K562 (cell line): ENCODE data around the gene ACTN4. TPM values are rescaled to one million over a fixed set of nuclear protein-coding genes. Genes with fewer than 3 reads are reported as not detected.
A peak's percentile ranks its signal among the peaks of the same experiment; 100 is the strongest.

ENCODE experiments used
- ATAC-seq: fragments of 200-7000 bp; cut with Tn5 transposase; 3 replicates; pipeline ENCODE4 v1.9.1; 2020; ENCODE audit warnings: moderate library complexity
- BruUV-seq: library from RNA; stranded (reverse); fragments of 400-500 nt; replicated peaks from 2 replicates; lab custom pipeline; 2021; lab: Mats Ljungman, UMichigan
- CTCF ChIA-PET: fragments of 300-600 bp; formaldehyde crosslinking; extraction: SDS; loops from one replicate; lab custom pipeline; 2021; ENCODE audit warnings: low intra/inter-chr PET ratio; lab: Yijun Ruan, JAX
- POLR2A ChIA-PET: fragments of 300-600, 350-650 bp; sonication (Branson Sonifier 250); formaldehyde crosslinking; extraction: SDS; loops from one replicate; lab custom pipeline; 2021; ENCODE audit warnings: antibody characterized with exemption, inconsistent platforms; lab: Yijun Ruan, JAX
- DNase-seq, 4 experiments: peaks; one replicate each; pipeline versions ENCODE4 v3.0.0 to v3.0.0-alpha.2; 2011 to 2018; ENCODE audit warnings: low spot score in 3 of 4, mixed read lengths in 3 of 4; ENCODE audit errors: extremely low read depth in 1 of 4
- FAIRE-seq: peaks from 2 replicates; lab custom pipeline; 2011; peaks lifted over from hg19 to GRCh38; lab: Jason Lieb, UNC
- H2AFZ ChIP-seq: 2 replicates; pipeline ENCODE4 v1.6.0; 2011; ENCODE audit warnings: low read depth, low read length, control low read depth, inconsistent platforms
- H3K27ac ChIP-seq: fragments of 200-600 bp; 3 replicates; pipeline ENCODE4 v1.8.0; 2011; ENCODE audit warnings: low read depth, mild to moderate bottlenecking, control low read depth, inconsistent platforms, low read length, moderate library complexity, mixed read lengths; ENCODE audit errors: extremely low read depth
- H3K27me3 ChIP-seq, 2 experiments: fragments of 300-600 bp in 1 of 2; 2 replicates in 1 of 2; 3 replicates in 1 of 2; pipeline versions ENCODE4 v1.6.0 to v1.8.0; 2011; ENCODE audit warnings: inconsistent platforms in 2 of 2, low read length in 2 of 2, mild to moderate bottlenecking in 1 of 2, mixed read lengths in 1 of 2, moderate library complexity in 1 of 2; ENCODE audit not compliant: control insufficient read depth in 2 of 2, insufficient read depth in 2 of 2
- H3K36me3 ChIP-seq: fragments of 300-600 bp; 3 replicates; pipeline ENCODE4 v1.8.0; 2011; ENCODE audit warnings: mild to moderate bottlenecking, low read length, inconsistent platforms; ENCODE audit not compliant: control insufficient read depth, insufficient read depth
- H3K4me1 ChIP-seq, 2 experiments: fragments of 200-600 bp in 1 of 2; replicated peaks in 1 of 2; 2 replicates in 1 of 2; 3 replicates in 1 of 2; pipeline versions ENCODE4 v1.5.1 to v1.8.0; 2011; ENCODE audit warnings: inconsistent platforms in 2 of 2, low read length in 2 of 2, mild to moderate bottlenecking in 1 of 2, mixed read lengths in 1 of 2, moderate library complexity in 1 of 2; ENCODE audit not compliant: control insufficient read depth in 2 of 2, insufficient read depth in 2 of 2
- H3K4me2 ChIP-seq: 2 replicates; pipeline ENCODE4 v1.6.1; 2011; ENCODE audit warnings: low read length, control low read depth, inconsistent platforms, mixed read lengths; ENCODE audit not compliant: insufficient read depth
- H3K4me3 ChIP-seq: fragments of 200-600 bp; sonication (generic), shearing (Covaris generic); 2 replicates; pipeline ENCODE4 v1.5.1; 2016; ENCODE audit warnings: control low read depth, inconsistent platforms
- H3K79me2 ChIP-seq: fragments of 200-600 bp; 3 replicates; pipeline ENCODE4 v1.8.0; 2011; ENCODE audit warnings: low read length, inconsistent platforms; ENCODE audit not compliant: control insufficient read depth, insufficient read depth
- H3K9ac ChIP-seq, 2 experiments: 2 replicates each; pipeline versions ENCODE4 v1.6.0 to v1.6.1; 2011; ENCODE audit warnings: low read depth in 2 of 2, low read length in 2 of 2, control low read depth in 1 of 2, inconsistent platforms in 1 of 2, mild to moderate bottlenecking in 1 of 2, mixed read lengths in 1 of 2; ENCODE audit not compliant: insufficient read depth in 1 of 2
- H3K9me1 ChIP-seq: one replicate; pipeline ENCODE4 v1.6.0; 2011; ENCODE audit warnings: inconsistent platforms, mild to moderate bottlenecking, low read length, moderate library complexity; ENCODE audit not compliant: control insufficient read depth, insufficient read depth
- H3K9me3 ChIP-seq: replicated peaks from 2 replicates; pipeline ENCODE4 v1.5.1; 2011; ENCODE audit warnings: low read depth, low read length, inconsistent platforms; ENCODE audit not compliant: control insufficient read depth, insufficient read depth
- H4K20me1 ChIP-seq: replicated peaks from 2 replicates; pipeline ENCODE4 v1.6.1; 2011; ENCODE audit warnings: low read length, inconsistent platforms, mixed read lengths; ENCODE audit not compliant: control insufficient read depth, insufficient read depth
- E4F1 ChIP-seq: fragments of 250-450 bp; sonication (Bioruptor Pico); IDR thresholded peaks from 2 replicates; pipeline ENCODE4 v1.5.0; 2021; ENCODE audit warnings: mild to moderate bottlenecking, borderline replicate concordance
- HMGN3 ChIP-seq: IDR thresholded peaks from 2 replicates; pipeline ENCODE4 v1.6.1; 2011; ENCODE audit warnings: borderline replicate concordance, low read depth, mild to moderate bottlenecking, mixed read lengths, low read length; ENCODE audit not compliant: insufficient read length; ENCODE audit errors: extremely low read depth
- ILK ChIP-seq: fragments of 450-650 bp; IDR thresholded peaks from 2 replicates; pipeline ENCODE4 v1.6.1; 2016; ENCODE audit warnings: missing genetic modification characterization, low read depth, mild to moderate bottlenecking, missing compliant biosample characterization, moderate library complexity, borderline replicate concordance
- POLR2A ChIP-seq: fragments of 450-650 bp; conservative IDR thresholded peaks from 2 replicates; pipeline ENCODE4 v1.6.1; 2016
- POLR2G ChIP-seq: fragments of 200-400 bp; formaldehyde crosslinking; IDR thresholded peaks from 2 replicates; pipeline ENCODE4 v1.6.1; 2017; ENCODE audit warnings: low read depth, mild to moderate bottlenecking, antibody characterized with exemption, low read length, moderate library complexity
- THRA ChIP-seq: fragments of 450-650 bp; IDR thresholded peaks from 2 replicates; pipeline ENCODE4 v1.6.1; 2017; ENCODE audit warnings: mild to moderate bottlenecking, moderate library complexity
- YBX1 ChIP-seq: fragments of 450-650 bp; IDR thresholded peaks from 2 replicates; pipeline ENCODE4 v1.7.1; 2016; ENCODE audit warnings: mild to moderate bottlenecking
- ZNF830 ChIP-seq: fragments of 250-450 bp; sonication (Bioruptor Pico); IDR thresholded peaks from 2 replicates; pipeline ENCODE4 v1.5.0; 2021; ENCODE audit warnings: mild to moderate bottlenecking
- WGBS: fragments of 100-300 bp; shearing (Covaris generic); methylation state at CpG from one replicate; pipeline ENCODE4 v1.1.6; 2016; ENCODE audit warnings: low coverage, mixed read lengths; ENCODE audit not compliant: insufficient coverage; ENCODE audit errors: missing lambda C conversion rate; 5-methylcytosine and 5-hydroxymethylcytosine counted together
- in situ Hi-C: fragments of 300-500 bp; cut with MboI; formaldehyde crosslinking; loops from 4 replicates; pipeline ENCODE4 v1.15.0; 2018; ENCODE audit warnings: inconsistent platforms, mixed read lengths
- intact Hi-C: fragments of 100-400 bp; cut with micrococcal nuclease; formaldehyde crosslinking; loops from 2 replicates; pipeline ENCODE4 v1.14.2; 2022
- polyA plus RNA-seq, 8 experiments: library from polyadenylated mRNA; depleted of rRNA in 4 of 8; stranded (reverse) in 5 of 8; unstranded in 3 of 8; fragments of >200 nt; fragmentation: Nextera tagmentation in 2 of 8; fragmentation: Illumina TruSeq in 1 of 8; extraction: Ambion mirVana in 2 of 8; extraction: Trizol in 1 of 8; gene quantifications; 2 replicates each; pipeline versions ENCODE4 v1.2.1 to v1.2.3, GENCODE V29; 2011 to 2014; ENCODE audit warnings: inconsistent platforms in 1 of 8, missing spikeins in 1 of 8
- total RNA-seq, 7 experiments: library from RNA; depleted of rRNA in 6 of 7; stranded (reverse); fragments of >200 nt in 6 of 7; fragmentation: Illumina TruSeq in 2 of 7; extraction: Trizol in 2 of 7; gene quantifications; 2 replicates each; pipeline versions ENCODE4 v1.2.1 to v1.2.3, GENCODE V29; 2011 to 2021; ENCODE audit warnings: low replicate concordance in 1 of 7
- TF ChIP-seq, protein P1 (sequence below), 3 experiments: IDR thresholded peaks in 2 of 3; conservative IDR thresholded peaks in 1 of 3; 2 replicates each; pipeline ENCODE4 v1.5.1; 2011 to 2012; ENCODE audit warnings: low read length in 3 of 3, mild to moderate bottlenecking in 3 of 3, control low read depth in 2 of 3, improper control_type of control experiment in 1 of 3, inconsistent platforms in 1 of 3, low read depth in 1 of 3, mixed read lengths in 1 of 3, moderate library complexity in 1 of 3; ENCODE audit not compliant: insufficient read depth in 2 of 3
- TF ChIP-seq, protein P2 (sequence below): fragments of 200-800 bp; sonication (Bioruptor generic); IDR thresholded peaks from 2 replicates; pipeline ENCODE4 v1.6.1; 2017; ENCODE audit warnings: missing genetic modification characterization, missing compliant biosample characterization
- TF ChIP-seq, protein P3 (sequence below): fragments of 450-650 bp; formaldehyde crosslinking; conservative IDR thresholded peaks from 2 replicates; pipeline ENCODE4 v1.4.0; 2022; ENCODE audit warnings: mild to moderate bottlenecking, missing genetic modification characterization

Gene ACTN4
- total and polyA plus RNA-seq, 9 of the 15 experiments (the other 6 are each of a cell fraction or from before 2014, with no cell fraction given), result 3.1 to 385 (median 125) TPM

DNA sequence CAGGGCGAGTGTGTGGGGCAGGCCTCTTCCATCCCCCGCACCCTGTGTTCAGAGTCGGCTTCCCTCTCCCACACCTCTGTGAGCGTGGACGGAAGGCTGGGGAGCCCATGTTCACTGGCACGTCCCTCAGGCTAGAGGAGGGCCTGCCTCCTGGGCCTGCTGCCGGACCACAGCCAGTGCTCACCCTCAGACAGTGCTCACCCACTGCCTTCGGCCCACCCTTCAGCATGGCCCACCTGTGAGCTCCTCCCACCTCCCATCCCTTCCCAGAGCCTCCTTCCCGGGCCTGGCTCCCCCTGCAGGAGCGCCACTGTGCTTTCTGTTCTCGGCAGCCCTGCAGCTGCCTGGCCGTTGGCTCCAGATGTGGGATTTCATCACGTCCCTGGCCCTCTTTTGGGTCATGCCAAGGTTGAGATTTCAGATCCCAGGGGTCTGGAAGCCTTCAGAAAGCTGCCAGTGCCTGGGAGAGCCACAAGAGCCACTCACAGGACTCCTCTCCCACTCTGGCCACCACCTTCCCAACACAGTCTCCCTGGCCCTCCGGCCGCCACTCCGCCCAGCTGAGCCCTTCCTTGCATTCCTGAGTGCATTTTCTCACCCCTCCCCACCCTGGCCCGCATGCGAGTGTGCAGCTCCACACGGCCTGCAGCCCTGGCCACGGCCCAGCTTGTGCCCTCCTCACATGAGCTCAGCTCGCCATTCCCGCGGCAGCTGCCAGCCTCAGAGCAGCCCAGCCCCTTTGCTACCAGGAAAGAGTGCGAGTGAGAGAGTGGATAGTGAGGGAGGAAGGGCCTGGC is 71.5 kb downstream of the ACTN4 start:
- no peak overlapping the region for H3K4me2 ChIP-seq
- H3K27me3 ChIP-seq, result no peaks in the 10 kb centered on the region
- peaks cover 0 to 40% of the 10 kb centered on the region in 2 experiments; a peak in 1 of 5 replicates for H3K4me1 ChIP-seq
- no peak overlapping the region for H3K27ac ChIP-seq
- ATAC-seq (peak; percentile 70), FAIRE-seq (peak; percentile 6), DNase-seq (peak in 3 of 4 experiments; percentile 17 to 42 (median 26))
- H3K9me3 ChIP-seq, result no peaks in the 10 kb centered on the region
- no TSS peak for BruUV-seq
- no peaks in the 10 kb centered on the region for H3K9me1 ChIP-seq
- ChIA-PET CTCF (no interaction called here), POLR2A (no interaction called here)
- H2AFZ ChIP-seq, result no peak overlapping the region
- H3K36me3 ChIP-seq, result peaks cover 93% of the 10 kb centered on the region; the same call in 2 of the 3 replicates
- in situ Hi-C loops (no loop called here), intact Hi-C loops (no loop called here)
- WGBS, result 92% methylated on average over 24 of the region's 24 CpGs
- H3K4me3 ChIP-seq, result no peak overlapping the region
- no peaks in the 10 kb centered on the region; the same call in 2 of the 3 replicates for H3K79me2 ChIP-seq
- H4K20me1 ChIP-seq, result peaks cover 4% of the 10 kb centered on the region; the same call in 1 of the 2 replicates
- peak overlapping the region in 1 of 2 experiments; percentile 1; a peak in 1 of 4 replicates for H3K9ac ChIP-seq
- TF ChIP-seq HMGN3 (peak; percentile 22), POLR2A (no peak), ILK (tag) (no peak), E4F1 (CRISPR knock-in tag) (no peak), POLR2G (peak; percentile 60; the same call in 1 of the 2 replicates), YBX1 (no peak), THRA (no peak), ZNF830 (CRISPR knock-in tag) (no peak)
- TF ChIP-seq, protein P1, sequence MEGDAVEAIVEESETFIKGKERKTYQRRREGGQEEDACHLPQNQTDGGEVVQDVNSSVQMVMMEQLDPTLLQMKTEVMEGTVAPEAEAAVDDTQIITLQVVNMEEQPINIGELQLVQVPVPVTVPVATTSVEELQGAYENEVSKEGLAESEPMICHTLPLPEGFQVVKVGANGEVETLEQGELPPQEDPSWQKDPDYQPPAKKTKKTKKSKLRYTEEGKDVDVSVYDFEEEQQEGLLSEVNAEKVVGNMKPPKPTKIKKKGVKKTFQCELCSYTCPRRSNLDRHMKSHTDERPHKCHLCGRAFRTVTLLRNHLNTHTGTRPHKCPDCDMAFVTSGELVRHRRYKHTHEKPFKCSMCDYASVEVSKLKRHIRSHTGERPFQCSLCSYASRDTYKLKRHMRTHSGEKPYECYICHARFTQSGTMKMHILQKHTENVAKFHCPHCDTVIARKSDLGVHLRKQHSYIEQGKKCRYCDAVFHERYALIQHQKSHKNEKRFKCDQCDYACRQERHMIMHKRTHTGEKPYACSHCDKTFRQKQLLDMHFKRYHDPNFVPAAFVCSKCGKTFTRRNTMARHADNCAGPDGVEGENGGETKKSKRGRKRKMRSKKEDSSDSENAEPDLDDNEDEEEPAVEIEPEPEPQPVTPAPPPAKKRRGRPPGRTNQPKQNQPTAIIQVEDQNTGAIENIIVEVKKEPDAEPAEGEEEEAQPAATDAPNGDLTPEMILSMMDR (IDR thresholded peaks at IDR 0.05 in 2 of 3, conservative IDR thresholded peaks at IDR 0.05 in 1 of 3; ENCODE audit: insufficient read depth in 2 of 3, low read depth in 1 of 3, low read length in 3 of 3), result peak in 2 of 3 experiments; percentile 11 to 26; a peak in 1 of 6 replicates
- TF ChIP-seq, protein P2, sequence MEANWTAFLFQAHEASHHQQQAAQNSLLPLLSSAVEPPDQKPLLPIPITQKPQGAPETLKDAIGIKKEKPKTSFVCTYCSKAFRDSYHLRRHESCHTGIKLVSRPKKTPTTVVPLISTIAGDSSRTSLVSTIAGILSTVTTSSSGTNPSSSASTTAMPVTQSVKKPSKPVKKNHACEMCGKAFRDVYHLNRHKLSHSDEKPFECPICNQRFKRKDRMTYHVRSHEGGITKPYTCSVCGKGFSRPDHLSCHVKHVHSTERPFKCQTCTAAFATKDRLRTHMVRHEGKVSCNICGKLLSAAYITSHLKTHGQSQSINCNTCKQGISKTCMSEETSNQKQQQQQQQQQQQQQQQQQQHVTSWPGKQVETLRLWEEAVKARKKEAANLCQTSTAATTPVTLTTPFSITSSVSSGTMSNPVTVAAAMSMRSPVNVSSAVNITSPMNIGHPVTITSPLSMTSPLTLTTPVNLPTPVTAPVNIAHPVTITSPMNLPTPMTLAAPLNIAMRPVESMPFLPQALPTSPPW (CRISPR knock-in tag), result no peak
- TF ChIP-seq, protein P3, sequence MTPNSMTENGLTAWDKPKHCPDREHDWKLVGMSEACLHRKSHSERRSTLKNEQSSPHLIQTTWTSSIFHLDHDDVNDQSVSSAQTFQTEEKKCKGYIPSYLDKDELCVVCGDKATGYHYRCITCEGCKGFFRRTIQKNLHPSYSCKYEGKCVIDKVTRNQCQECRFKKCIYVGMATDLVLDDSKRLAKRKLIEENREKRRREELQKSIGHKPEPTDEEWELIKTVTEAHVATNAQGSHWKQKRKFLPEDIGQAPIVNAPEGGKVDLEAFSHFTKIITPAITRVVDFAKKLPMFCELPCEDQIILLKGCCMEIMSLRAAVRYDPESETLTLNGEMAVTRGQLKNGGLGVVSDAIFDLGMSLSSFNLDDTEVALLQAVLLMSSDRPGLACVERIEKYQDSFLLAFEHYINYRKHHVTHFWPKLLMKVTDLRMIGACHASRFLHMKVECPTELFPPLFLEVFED (CRISPR knock-in tag), result no peak
